C4-2B (cell line): ENCODE data around the gene COA1.

ENCODE experiments used
- CTCF ChIP-seq: fragments of 450-650 bp; conservative IDR thresholded peaks from 2 replicates; pipeline ENCODE4 v1.5.1; 2017; ENCODE audit warnings: mild to moderate bottlenecking
- ZFX ChIP-seq: fragments of 450-650 bp; IDR thresholded peaks from 2 replicates; pipeline ENCODE4 v1.6.1; 2017

- TF ChIP-seq CTCF (no peak), ZFX (no peak)
Measured at GRCh38 chr7:43753271-43753810, 24.0 kb upstream of the COA1 start.
